ENCODE measurements around the gene EGFLAM. TPM values are rescaled to one million over a fixed set of nuclear protein-coding genes. Genes with fewer than 3 reads are reported as not detected.
A peak's percentile ranks its signal among the peaks of the same experiment; 100 is the strongest.

Gene EGFLAM
- total RNA-seq, 1 donor from 2014 or later, result 13.2 TPM

GRCh38 chr5:38423276-38424147, 165.2 kb downstream of the EGFLAM start:
- H3K27me3 Mint-ChIP-seq (ENCODE audit: unreplicated experiment), result peaks cover 6% of the 10 kb centered on the region
- peak; percentile 48 for DNase-seq
- H3K27ac Mint-ChIP-seq (ENCODE audit: unreplicated experiment), result peak overlapping the region; percentile 88
- peaks cover 49% of the 10 kb centered on the region for H3K4me1 Mint-ChIP-seq (ENCODE audit: low read depth, unreplicated experiment)
- H3K9me3 Mint-ChIP-seq (ENCODE audit: unreplicated experiment), result peaks cover 1% of the 10 kb centered on the region
- H3K36me3 Mint-ChIP-seq (ENCODE audit: unreplicated experiment), result no peaks in the 10 kb centered on the region
- peak overlapping the region; percentile 26 for H3K4me3 Mint-ChIP-seq (ENCODE audit: unreplicated experiment)
- TF ChIP-seq CTCF (IDR thresholded peaks at IDR 0.05; ENCODE audit: partially characterized antibody, unreplicated experiment), result no peak

- Mint-ChIP-seq H3K9me3 (ENCODE audit: unreplicated experiment) (peaks cover 1% of the 10 kb centered on the region), H3K4me3 (ENCODE audit: unreplicated experiment) (peak overlapping the region; percentile 26), H3K27me3 (ENCODE audit: unreplicated experiment) (peaks cover 6% of the 10 kb centered on the region), H3K36me3 (ENCODE audit: unreplicated experiment) (no peaks in the 10 kb centered on the region), H3K27ac (ENCODE audit: unreplicated experiment) (peak overlapping the region; percentile 88), H3K4me1 (ENCODE audit: low read depth, unreplicated experiment) (peaks cover 56% of the 10 kb centered on the region)
- no peak for TF ChIP-seq CTCF (IDR thresholded peaks at IDR 0.05; ENCODE audit: partially characterized antibody, unreplicated experiment)
- DNase-seq, result no peak
Observed at GRCh38 chr5:38424148-38425060, 166.0 kb downstream of the EGFLAM start.

GRCh38 chr5:38426490-38426889, 168.1 kb downstream of the EGFLAM start:
- H3K4me1 Mint-ChIP-seq (ENCODE audit: low read depth, unreplicated experiment), result peaks cover 55% of the 10 kb centered on the region
- no peak overlapping the region for H3K27ac Mint-ChIP-seq (ENCODE audit: unreplicated experiment)
- H3K9me3 Mint-ChIP-seq (ENCODE audit: unreplicated experiment), result peaks cover 5% of the 10 kb centered on the region
- H3K4me3 Mint-ChIP-seq (ENCODE audit: unreplicated experiment), result no peak overlapping the region
- H3K36me3 Mint-ChIP-seq (ENCODE audit: unreplicated experiment), result no peaks in the 10 kb centered on the region
- TF ChIP-seq CTCF (IDR thresholded peaks at IDR 0.05; ENCODE audit: partially characterized antibody, unreplicated experiment), result no peak
- H3K27me3 Mint-ChIP-seq (ENCODE audit: unreplicated experiment), result peaks cover 11% of the 10 kb centered on the region
- no peak for DNase-seq

- no peak overlapping the region for H3K4me3 Mint-ChIP-seq (ENCODE audit: unreplicated experiment)
Observed at GRCh38 chr5:38426986-38427950, 168.9 kb downstream of the EGFLAM start.

More at GRCh38 chr5:38426986-38427950, 168.9 kb downstream of the EGFLAM start:
- Mint-ChIP-seq H3K27me3 (ENCODE audit: unreplicated experiment) (peaks cover 11% of the 10 kb centered on the region), H3K9me3 (ENCODE audit: unreplicated experiment) (peaks cover 5% of the 10 kb centered on the region), H3K27ac (ENCODE audit: unreplicated experiment) (no peak overlapping the region), H3K4me1 (ENCODE audit: low read depth, unreplicated experiment) (peaks cover 49% of the 10 kb centered on the region), H3K36me3 (ENCODE audit: unreplicated experiment) (no peaks in the 10 kb centered on the region)
- no peak for DNase-seq
- TF ChIP-seq CTCF (IDR thresholded peaks at IDR 0.05; ENCODE audit: partially characterized antibody, unreplicated experiment), result no peak
